WTC11 (cell line): Measurements from ENCODE around the gene FATE1. TPM values are rescaled to one million over a fixed set of nuclear protein-coding genes. Genes with fewer than 3 reads are reported as not detected.
A peak's percentile ranks its signal among the peaks of the same experiment; 100 is the strongest.

Source experiments
- ATAC-seq: fragments of 200-7000 bp; cut with Tn5 transposase; 2 replicates; pipeline ENCODE4 v1.10.0; 2021; ENCODE audit warnings: mild to moderate bottlenecking, moderate library complexity
- CTCF ChIA-PET: fragments of 300-600 bp; sonication (Branson Sonifier 250); formaldehyde crosslinking; loops from one replicate; lab custom pipeline; 2021; ENCODE audit warnings: antibody characterized with exemption; lab: Charles Lee
- POLR2A ChIA-PET: fragments of 350-600 bp; sonication (Branson Sonifier 250); formaldehyde crosslinking; loops from one replicate; lab custom pipeline; 2021; ENCODE audit warnings: antibody characterized with exemption; lab: Charles Lee
- DNase-seq: peaks from one replicate; pipeline ENCODE4 v3.0.0; 2021; ENCODE audit warnings: low spot score
- H3K27ac Mint-ChIP-seq: 2 replicates; pipeline ENCODE4 v1.8.0; 2021; ENCODE audit warnings: mixed read lengths
- H3K27me3 Mint-ChIP-seq: 2 replicates; pipeline ENCODE4 v1.8.0; 2021; ENCODE audit warnings: low read depth, mild to moderate bottlenecking, moderate library complexity, mixed read lengths
- H3K36me3 Mint-ChIP-seq: 2 replicates; pipeline ENCODE4 v1.8.0; 2021; ENCODE audit warnings: mixed read lengths
- H3K4me1 Mint-ChIP-seq: 2 replicates; pipeline ENCODE4 v1.8.0; 2022; ENCODE audit warnings: mixed read lengths
- H3K4me3 Mint-ChIP-seq: 2 replicates; pipeline ENCODE4 v1.8.0; 2021; ENCODE audit warnings: mild to moderate bottlenecking, moderate library complexity, mixed read lengths
- H3K9me3 Mint-ChIP-seq: 2 replicates; pipeline ENCODE4 v1.8.0; 2021; ENCODE audit warnings: mixed read lengths
- ATF1 ChIP-seq: sonication (generic); formaldehyde crosslinking; IDR thresholded peaks from 2 replicates; pipeline ENCODE4 v1.8.1; 2023; ENCODE audit warnings: mild to moderate bottlenecking, moderate library complexity, missing genetic modification reagents
- CREM ChIP-seq: sonication (generic); formaldehyde crosslinking; IDR thresholded peaks from 2 replicates; pipeline ENCODE4 v1.8.1; 2022; ENCODE audit warnings: mild to moderate bottlenecking, missing genetic modification reagents, moderate library complexity
- CTCF ChIP-seq: fragments of 200-600 bp; IDR thresholded peaks from 2 replicates; pipeline ENCODE4 v1.8.0; 2022; ENCODE audit warnings: antibody characterized with exemption
- E2F1 ChIP-seq: sonication (generic); formaldehyde crosslinking; IDR thresholded peaks from 2 replicates; pipeline ENCODE4 v1.8.0; 2022; ENCODE audit warnings: mild to moderate bottlenecking, missing genetic modification reagents
- E2F4 ChIP-seq: sonication (generic); formaldehyde crosslinking; IDR thresholded peaks from 2 replicates; pipeline ENCODE4 v1.8.1; 2022; ENCODE audit warnings: low read depth, mild to moderate bottlenecking, moderate library complexity, missing genetic modification reagents, borderline replicate concordance
- EMX1 ChIP-seq: fragments of 250-450 bp; sonication (Bioruptor Pico); IDR thresholded peaks from 2 replicates; pipeline ENCODE4 v1.8.0; 2021; ENCODE audit warnings: mild to moderate bottlenecking
- FOXJ3 ChIP-seq: sonication (generic); formaldehyde crosslinking; IDR thresholded peaks from 2 replicates; pipeline ENCODE4 v1.9.0; 2021; ENCODE audit warnings: missing genetic modification reagents, mild to moderate bottlenecking, borderline replicate concordance
- FOXK1 ChIP-seq: sonication (generic); formaldehyde crosslinking; IDR thresholded peaks from 2 replicates; pipeline ENCODE4 v1.8.0; 2022; ENCODE audit warnings: mild to moderate bottlenecking, moderate library complexity, missing genetic modification reagents
- FOXP4 ChIP-seq: sonication (generic); formaldehyde crosslinking; IDR thresholded peaks from 2 replicates; pipeline ENCODE4 v1.8.0; 2022; ENCODE audit warnings: mild to moderate bottlenecking, missing genetic modification reagents
- MXD4 ChIP-seq: fragments of 250-450 bp; sonication (Bioruptor Pico); IDR thresholded peaks from 2 replicates; pipeline ENCODE4 v1.8.0; 2021; ENCODE audit warnings: mild to moderate bottlenecking, moderate library complexity, borderline replicate concordance
- MYBL2 ChIP-seq: sonication (generic); formaldehyde crosslinking; IDR thresholded peaks from 2 replicates; pipeline ENCODE4 v1.8.1; 2023; ENCODE audit warnings: mild to moderate bottlenecking, moderate library complexity, missing genetic modification reagents
- PRRX2 ChIP-seq: fragments of 250-450 bp; sonication (Bioruptor Pico); IDR thresholded peaks from 2 replicates; pipeline ENCODE4 v1.8.0; 2021; ENCODE audit warnings: mild to moderate bottlenecking
- SMAD3 ChIP-seq: sonication (generic); formaldehyde crosslinking; IDR thresholded peaks from 2 replicates; pipeline ENCODE4 v1.8.0; 2022; ENCODE audit warnings: missing genetic modification reagents, mild to moderate bottlenecking, borderline replicate concordance
- ZMAT4 ChIP-seq: fragments of 250-450 bp; sonication (Bioruptor Pico); IDR thresholded peaks from 2 replicates; pipeline ENCODE4 v1.9.0; 2021; ENCODE audit warnings: mild to moderate bottlenecking
- ZNF219 ChIP-seq: sonication (generic); formaldehyde crosslinking; IDR thresholded peaks from 2 replicates; pipeline ENCODE4 v1.8.0; 2023; ENCODE audit warnings: missing genetic modification reagents, mild to moderate bottlenecking, borderline replicate concordance
- ZNF263 ChIP-seq: sonication (generic); formaldehyde crosslinking; IDR thresholded peaks from 2 replicates; pipeline ENCODE4 v1.8.1; 2022; ENCODE audit warnings: low read depth, mild to moderate bottlenecking, moderate library complexity, missing genetic modification reagents
- ZNF317 ChIP-seq: sonication (generic); formaldehyde crosslinking; IDR thresholded peaks from 2 replicates; pipeline ENCODE4 v1.8.1; 2023; ENCODE audit warnings: low read depth, mild to moderate bottlenecking, moderate library complexity, missing genetic modification reagents, borderline replicate concordance
- ZNF671 ChIP-seq: fragments of 250-450 bp; sonication (Bioruptor Pico); IDR thresholded peaks from 2 replicates; pipeline ENCODE4 v1.8.0; 2021; ENCODE audit warnings: mild to moderate bottlenecking
- total RNA-seq: library from RNA; stranded (reverse); gene quantifications from 3 replicates; pipeline ENCODE4 v1.2.3, GENCODE V29; 2021

Gene FATE1
- total RNA-seq, 1 experiment from 2014 or later: not detected

GRCh38 chrX:151710457-151710856, 5.4 kb upstream of the FATE1 start:
- no peak for ATAC-seq
- ChIA-PET POLR2A (no interaction called here), CTCF (interaction anchor here (2.7 kb wide), 1 partner anchor 12 kb away, joined by 15 read pairs; no protein-coding TSS in a partner anchor)
- DNase-seq: no peak
- Mint-ChIP-seq H3K9me3 (no peaks in the 10 kb centered on the region), H3K4me1 (peaks cover 25% of the 10 kb centered on the region), H3K27me3 (no peaks in the 10 kb centered on the region), H3K27ac (no peak overlapping the region), H3K36me3 (no peaks in the 10 kb centered on the region), H3K4me3 (no peak overlapping the region)
- TF ChIP-seq SMAD3 (CRISPR knock-in tag): no peak

GRCh38 chrX:151711154-151711553, 4.7 kb upstream of the FATE1 start:
- Mint-ChIP-seq H3K9me3 (no peaks in the 10 kb centered on the region), H3K36me3 (no peaks in the 10 kb centered on the region)
- no peak for TF ChIP-seq ATF1 (CRISPR knock-in tag)
- TF ChIP-seq, all 79 proteins: peak for 0
- Mint-ChIP-seq H3K4me1 (peaks cover 25% of the 10 kb centered on the region), H3K27ac (no peak overlapping the region), H3K27me3 (no peaks in the 10 kb centered on the region), H3K4me3 (no peak overlapping the region)
- ChIA-PET POLR2A (no interaction called here), CTCF (interaction anchor here (0.6 to 2.7 kb wide), 4 partner anchors 11 to 1110 kb away, joined by 3 to 15 read pairs (median 7); no protein-coding TSS in a partner anchor)
- DNase-seq (no peak), ATAC-seq (no peak; the same call in none of the 2 replicates)

- Mint-ChIP-seq H3K36me3 (no peaks in the 10 kb centered on the region), H3K4me3 (no peak overlapping the region), H3K4me1 (peaks cover 25% of the 10 kb centered on the region), H3K9me3 (no peaks in the 10 kb centered on the region), H3K27ac (no peak overlapping the region), H3K27me3 (no peaks in the 10 kb centered on the region)
- TF ChIP-seq ZNF317 (CRISPR knock-in tag): no peak
- TF ChIP-seq MYBL2 (CRISPR knock-in tag): no peak
- TF ChIP-seq FOXP4 (CRISPR knock-in tag): no peak
- TF ChIP-seq E2F1: no peak
- TF ChIP-seq CREM (CRISPR knock-in tag): no peak
- no peak for TF ChIP-seq MXD4 (CRISPR knock-in tag)
- no peak for TF ChIP-seq FOXJ3
- no peak for TF ChIP-seq CTCF
- no peak for TF ChIP-seq E2F4 (CRISPR knock-in tag)
- no peak for TF ChIP-seq FOXK1
- DNase-seq (no peak), ATAC-seq (peak; percentile 45)
- ChIA-PET CTCF (interaction anchor here (0.6 to 2.7 kb wide), 4 partner anchors 11 to 1110 kb away, joined by 3 to 15 read pairs (median 7); no protein-coding TSS in a partner anchor), POLR2A (no interaction called here)
Observed at GRCh38 chrX:151711787-151712186, 4.0 kb upstream of the FATE1 start.

- Mint-ChIP-seq H3K27ac (no peak overlapping the region), H3K27me3 (no peaks in the 10 kb centered on the region), H3K9me3 (no peaks in the 10 kb centered on the region), H3K4me3 (no peak overlapping the region), H3K36me3 (no peaks in the 10 kb centered on the region), H3K4me1 (peaks cover 25% of the 10 kb centered on the region)
- TF ChIP-seq CTCF (no peak), ZNF671 (CRISPR knock-in tag) (no peak), EMX1 (CRISPR knock-in tag) (no peak), ZNF219 (CRISPR knock-in tag) (no peak), ZNF263 (CRISPR knock-in tag) (no peak), ZMAT4 (CRISPR knock-in tag) (no peak), PRRX2 (CRISPR knock-in tag) (no peak)
- DNase-seq (no peak), ATAC-seq (no peak)
- CTCF ChIA-PET: interaction anchor here (1.6 to 2.7 kb wide), 3 partner anchors 10 to 946 kb away, joined by 5 to 15 read pairs (median 9); no protein-coding TSS in a partner anchor
- POLR2A ChIA-PET: no interaction called here
Observed at GRCh38 chrX:151712253-151712652, 3.6 kb upstream of the FATE1 start.
